Pulmonary artery endothelial cell (primary cell): ENCODE measurements around the gene HIVEP1. TPM values are rescaled to one million over a fixed set of nuclear protein-coding genes. Genes with fewer than 3 reads are reported as not detected.

Experiments used
- DNase-seq: peaks from one replicate; pipeline ENCODE4 v3.0.0-alpha.2; 2011; ENCODE audit warnings: low read depth, low spot score
- total RNA-seq: library from RNA; depleted of rRNA; stranded (reverse); fragments of >200 nt; gene quantifications from 2 replicates; pipeline ENCODE4 v1.2.3, GENCODE V29; 2014

HIVEP1 gene
- total RNA-seq, 1 donor from 2014 or later = 11.0 TPM

GRCh38 chr6:12115492-12115891 is 103.4 kb downstream of the HIVEP1 start:
- DNase-seq = no peak

GRCh38 chr6:12116264-12116800 is 104.2 kb downstream of the HIVEP1 start:
- DNase-seq = no peak

GRCh38 chr6:12116978-12117377 is 104.9 kb downstream of the HIVEP1 start:
- DNase-seq = no peak

GRCh38 chr6:12118607-12119006 is 106.5 kb downstream of the HIVEP1 start:
- no peak for DNase-seq

DNA sequence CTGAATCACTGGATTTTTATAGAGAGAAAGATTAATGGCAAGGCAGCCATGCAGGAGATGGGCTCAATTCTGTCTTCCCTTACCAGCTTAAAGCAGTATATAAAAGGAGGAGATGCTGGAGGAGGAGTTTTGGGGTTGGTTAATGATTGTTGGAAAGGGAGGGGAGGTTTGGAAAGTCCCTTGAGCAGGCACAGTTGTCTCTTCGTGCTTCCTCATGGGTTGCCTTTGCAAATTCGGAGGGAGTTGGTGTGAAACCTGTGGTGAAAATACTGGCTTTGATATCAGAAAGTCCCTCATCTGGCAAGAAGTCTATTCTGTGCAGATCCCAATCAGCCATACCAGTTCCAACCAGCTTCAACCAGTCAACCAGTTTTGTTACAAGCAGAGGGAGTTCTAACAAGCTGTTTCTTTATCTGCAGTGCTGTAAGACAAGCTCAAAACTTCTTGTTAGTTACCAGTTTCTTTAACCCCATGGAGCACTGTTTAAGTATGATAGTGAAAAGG is 107.0 kb downstream of the HIVEP1 start:
- no peak for DNase-seq

GRCh38 chr6:12125396-12125795 is 113.3 kb downstream of the HIVEP1 start:
- DNase-seq = no peak

- DNase-seq = no peak
Observed at GRCh38 chr6:12126051-12126450, 113.9 kb downstream of the HIVEP1 start.

DNA sequence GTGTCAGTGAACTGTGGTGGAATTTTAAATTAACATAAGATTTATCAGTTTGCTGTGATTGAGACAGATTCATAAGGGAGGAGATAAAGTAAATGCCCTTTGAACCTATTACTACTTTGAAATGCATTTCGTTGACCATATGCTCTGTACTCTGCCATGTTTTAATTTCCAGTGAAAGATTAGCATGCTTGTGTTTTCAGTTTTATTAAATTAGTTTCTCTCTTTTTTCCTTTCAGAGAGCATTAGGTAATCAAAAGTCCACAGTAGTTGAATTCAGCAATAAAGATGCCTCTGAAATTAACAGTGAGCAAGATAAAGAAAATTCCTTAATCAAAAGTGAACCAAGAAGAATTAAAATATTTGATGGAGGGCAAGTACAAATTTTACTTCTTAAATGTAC is 117.4 kb downstream of the HIVEP1 start:
- no peak for DNase-seq

- DNase-seq = no peak
Observed at GRCh38 chr6:12132351-12133222, 120.5 kb downstream of the HIVEP1 start.

DNA sequence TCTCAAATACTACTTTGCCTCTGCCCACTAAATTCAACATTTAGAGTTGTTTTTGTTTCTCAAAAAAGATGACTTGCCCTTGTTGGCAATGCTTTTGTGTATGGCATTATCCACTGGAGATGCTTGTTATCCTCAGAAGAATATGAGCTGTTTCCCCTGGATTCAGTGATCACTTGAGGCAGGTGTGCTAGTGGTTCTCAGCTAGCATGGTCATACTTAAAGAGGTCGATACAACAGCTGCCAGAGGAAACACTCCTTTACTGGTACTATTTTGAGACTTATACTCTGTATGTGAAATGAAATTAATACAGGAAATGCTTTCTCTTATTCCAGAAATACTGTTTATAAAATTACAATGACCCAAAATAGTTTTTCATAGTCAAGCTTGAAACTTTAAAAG is 122.5 kb downstream of the HIVEP1 start:
- no peak for DNase-seq

GRCh38 chr6:12134991-12135390 is 122.9 kb downstream of the HIVEP1 start:
- no peak for DNase-seq

DNA sequence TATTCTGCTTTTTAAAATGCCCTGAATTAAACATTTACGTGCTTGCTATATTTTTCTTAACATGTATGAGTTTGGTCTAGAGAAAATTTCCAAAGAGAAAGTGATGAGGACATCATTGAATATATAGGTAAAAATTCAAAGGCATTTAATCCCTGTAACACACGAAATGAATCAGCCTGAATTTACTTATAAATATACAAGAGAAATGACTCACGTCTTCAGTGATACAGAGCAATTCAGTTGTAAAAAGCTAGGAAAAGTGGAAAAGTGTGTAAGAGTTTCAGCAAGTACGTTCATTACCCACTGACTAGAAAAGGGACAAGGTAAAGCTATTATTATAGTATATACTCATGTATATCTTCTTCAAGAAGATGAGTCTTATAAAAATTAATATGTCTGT is 124.8 kb downstream of the HIVEP1 start:
- DNase-seq = no peak

DNA sequence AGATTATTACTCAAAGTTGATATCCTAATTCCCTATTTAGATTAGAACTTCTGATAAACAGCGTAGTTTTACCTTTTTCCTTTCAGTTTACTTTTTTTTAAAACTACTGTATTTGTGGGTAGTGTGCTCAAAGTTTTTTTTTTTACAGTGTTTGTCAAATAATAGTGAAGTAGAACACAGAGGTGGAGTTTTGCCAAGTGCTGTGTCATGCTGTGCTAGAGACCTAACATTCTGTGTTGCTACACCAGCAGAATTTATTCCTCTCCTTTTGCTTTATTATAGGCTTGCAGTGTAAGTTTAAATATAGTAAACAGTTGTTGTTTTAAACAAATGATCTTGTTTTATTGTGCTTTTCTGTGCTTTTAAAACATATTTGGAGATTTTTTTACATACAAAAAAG is 125.4 kb downstream of the HIVEP1 start:
- DNase-seq = peak; percentile 54

DNA sequence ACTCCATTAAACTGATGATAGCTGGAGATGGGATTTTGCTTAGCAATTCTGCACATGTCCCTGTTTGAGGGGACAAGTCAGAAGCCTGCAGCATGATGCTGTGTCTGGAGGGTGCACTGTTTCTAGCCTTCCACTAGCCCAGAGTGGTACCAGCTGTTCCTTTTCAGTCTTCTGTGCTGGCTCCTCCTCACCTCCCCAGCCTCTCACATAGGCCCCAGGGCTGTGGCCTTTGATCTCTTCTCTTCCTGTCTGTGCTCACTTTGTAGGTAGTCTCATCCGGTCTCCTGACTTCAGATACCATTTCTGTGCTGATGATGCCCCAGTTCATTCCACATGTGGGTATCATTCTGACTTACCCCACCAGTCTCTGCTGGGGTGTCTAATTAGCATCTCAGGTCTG is 126.3 kb downstream of the HIVEP1 start:
- no peak for DNase-seq

DNA sequence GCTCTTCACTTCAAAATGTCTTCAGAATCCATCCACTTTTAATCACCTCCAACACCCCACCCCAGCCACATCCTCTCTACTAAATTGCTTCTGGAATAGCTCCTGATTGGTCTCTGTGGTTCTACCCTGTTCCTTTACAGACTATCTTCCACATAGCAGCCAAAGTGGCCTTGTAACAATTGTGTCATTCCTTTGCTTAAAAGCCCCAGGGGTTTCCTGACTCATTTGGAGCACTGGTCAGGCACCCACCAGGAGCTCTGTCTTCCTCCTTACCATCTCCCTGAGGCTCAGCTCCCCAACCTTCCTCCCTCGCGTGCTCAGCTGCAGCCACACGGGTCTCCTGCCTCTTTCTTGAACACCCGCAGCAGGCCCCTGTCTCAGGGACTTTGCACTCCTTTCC is 126.8 kb downstream of the HIVEP1 start:
- no peak for DNase-seq

DNA sequence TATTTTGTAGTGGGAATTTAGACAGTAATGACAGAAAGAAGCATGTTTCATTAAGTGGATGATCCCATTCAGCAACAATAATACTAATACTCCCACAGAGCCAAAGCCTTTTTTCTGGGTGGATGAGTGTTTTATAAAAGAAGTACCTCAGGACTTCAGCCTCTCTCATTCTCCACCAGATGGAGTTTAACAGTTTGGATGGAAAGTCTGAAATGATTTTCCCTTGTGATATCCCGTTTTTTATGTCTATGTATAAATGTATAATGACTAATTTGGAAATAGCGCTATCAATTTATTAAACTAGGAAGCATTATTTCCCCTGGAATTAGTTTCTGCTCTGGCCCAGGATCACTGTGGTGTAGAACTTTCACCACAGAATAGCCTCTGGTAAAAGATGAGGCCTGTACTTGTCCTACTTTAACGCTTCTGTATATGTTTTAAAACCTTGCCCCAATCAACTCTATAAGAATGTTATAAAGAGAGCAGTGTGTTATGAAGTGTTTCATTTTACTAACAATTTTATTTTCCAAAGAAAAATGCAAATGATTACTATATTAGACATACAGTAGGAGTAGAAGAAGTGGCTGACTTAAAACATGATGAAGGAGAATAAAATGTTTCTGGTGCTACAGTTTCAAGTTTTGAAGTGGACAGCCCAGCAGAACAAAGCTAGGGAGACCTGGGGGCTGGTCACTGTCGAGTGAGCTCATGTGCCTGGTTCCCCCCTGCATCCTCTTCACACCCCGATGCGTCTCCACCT is 135.6 kb downstream of the HIVEP1 start:
- no peak for DNase-seq

DNA sequence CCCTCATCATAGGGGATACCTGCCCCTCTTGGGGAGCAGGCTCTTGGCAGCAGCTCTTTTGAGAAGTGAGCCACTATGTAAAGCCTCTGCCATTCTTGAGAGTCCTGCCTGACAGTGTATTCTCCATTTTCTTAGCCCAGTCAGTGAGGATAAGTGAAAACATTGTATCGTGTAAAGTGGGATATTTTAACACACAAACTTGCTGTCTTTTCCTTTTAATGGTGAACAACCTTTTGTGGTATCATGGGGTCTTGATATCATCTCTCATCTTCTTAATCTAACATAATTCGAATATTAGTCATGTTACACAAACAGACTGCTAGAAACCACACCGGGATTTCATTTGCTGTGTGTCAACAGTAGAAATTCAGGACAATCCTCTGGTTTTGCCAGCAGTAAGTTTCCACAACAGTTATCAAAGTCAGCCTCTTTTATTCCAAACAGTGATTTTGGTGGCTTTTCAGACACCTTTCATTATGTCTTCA is 136.2 kb downstream of the HIVEP1 start:
- DNase-seq = no peak

GRCh38 chr6:12148841-12149240 is 136.7 kb downstream of the HIVEP1 start:
- DNase-seq = no peak

DNA sequence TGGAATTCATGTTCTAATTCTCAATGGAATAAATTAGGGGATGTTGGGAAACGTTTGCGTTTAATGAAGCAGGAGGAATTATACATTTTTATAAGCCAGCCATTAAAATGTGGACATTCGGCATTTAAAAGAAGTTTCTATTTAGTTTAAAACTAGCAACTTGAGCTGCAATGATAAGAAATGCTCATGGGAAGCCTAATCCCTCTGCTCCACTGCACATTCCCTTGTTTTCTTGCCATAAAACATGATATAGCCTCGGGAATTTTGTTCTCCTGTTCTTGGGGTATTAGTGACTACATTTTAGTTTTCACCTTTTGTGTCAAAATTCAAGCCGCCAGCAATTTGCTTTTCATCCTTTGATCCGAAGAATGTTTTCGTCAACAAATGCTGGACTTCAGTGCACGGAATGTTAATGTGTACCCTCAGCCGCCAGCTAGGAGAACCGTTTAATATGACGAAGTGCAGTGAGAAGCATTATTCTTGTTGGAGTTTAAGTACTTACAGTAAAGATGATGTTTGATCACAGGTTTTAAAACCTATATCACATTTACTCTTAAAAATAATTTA is 137.9 kb downstream of the HIVEP1 start:
- no peak for DNase-seq

- no peak for DNase-seq
Observed at GRCh38 chr6:12150812-12151432, 138.8 kb downstream of the HIVEP1 start.

DNA sequence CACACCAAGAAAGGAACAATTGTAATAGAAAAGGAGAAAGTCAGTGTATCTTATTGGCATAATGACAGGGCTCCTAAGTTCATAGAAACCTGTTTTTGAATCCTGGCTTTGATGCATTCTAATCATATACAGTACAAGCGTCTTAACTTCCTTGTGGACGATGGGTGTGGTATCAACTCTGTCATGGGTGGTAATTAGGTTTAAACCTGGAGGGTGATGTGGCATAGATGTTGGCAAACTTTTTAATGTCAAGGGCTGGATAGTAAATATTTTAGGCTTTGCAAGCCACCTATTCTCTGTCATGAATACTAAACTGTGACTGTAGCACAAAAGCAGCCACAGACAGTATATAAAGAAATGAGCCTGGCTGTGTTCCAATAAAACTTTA is 139.3 kb downstream of the HIVEP1 start:
- DNase-seq = no peak
